HFF-Myc (cell line): ENCODE measurements around the gene ZDHHC20.

Experiments used
- DNase-seq: peaks from one replicate; pipeline ENCODE4 v3.0.0-alpha.2; 2011; ENCODE audit warnings: low read depth; ENCODE audit errors: extremely low read depth
- H3K4me3 ChIP-seq: replicated peaks from 2 replicates; pipeline ENCODE4 v1.5.1; 2011; ENCODE audit warnings: low read depth, mild to moderate bottlenecking, control low read depth, low read length
- CTCF ChIP-seq: IDR thresholded peaks from 2 replicates; pipeline ENCODE4 v1.5.1; 2012; ENCODE audit warnings: mild to moderate bottlenecking, low read depth, low read length, control low read depth; ENCODE audit errors: missing control alignments

Gene ZDHHC20

GRCh38 chr13:21443171-21443570 lies 15.9 kb downstream of the ZDHHC20 start:
- TF ChIP-seq CTCF: no peak
- no peak for DNase-seq
- H3K4me3 ChIP-seq: no peak overlapping the region

GRCh38 chr13:21436582-21436981 lies 22.5 kb downstream of the ZDHHC20 start:
- no peak for TF ChIP-seq CTCF
- no peak overlapping the region for H3K4me3 ChIP-seq
- DNase-seq: no peak

- TF ChIP-seq CTCF: no peak
- H3K4me3 ChIP-seq: no peak overlapping the region
- peak; percentile 35 for DNase-seq
Measured at GRCh38 chr13:21435687-21436151, 23.4 kb downstream of the ZDHHC20 start.

GRCh38 chr13:21435231-21435630 lies 23.9 kb downstream of the ZDHHC20 start:
- no peak for TF ChIP-seq CTCF
- H3K4me3 ChIP-seq: no peak overlapping the region
- no peak for DNase-seq

- H3K4me3 ChIP-seq: no peak overlapping the region
- DNase-seq: no peak
- no peak for TF ChIP-seq CTCF
Measured at GRCh38 chr13:21434588-21434987, 24.5 kb downstream of the ZDHHC20 start.

GRCh38 chr13:21429211-21429610 lies 29.9 kb downstream of the ZDHHC20 start:
- no peak for DNase-seq
- no peak overlapping the region for H3K4me3 ChIP-seq
- TF ChIP-seq CTCF: no peak

- no peak for TF ChIP-seq CTCF
- no peak overlapping the region for H3K4me3 ChIP-seq
- DNase-seq: no peak
Measured at GRCh38 chr13:21427741-21428140, 31.4 kb downstream of the ZDHHC20 start.
